Measurements from ENCODE around the gene CRAT.

DNA sequence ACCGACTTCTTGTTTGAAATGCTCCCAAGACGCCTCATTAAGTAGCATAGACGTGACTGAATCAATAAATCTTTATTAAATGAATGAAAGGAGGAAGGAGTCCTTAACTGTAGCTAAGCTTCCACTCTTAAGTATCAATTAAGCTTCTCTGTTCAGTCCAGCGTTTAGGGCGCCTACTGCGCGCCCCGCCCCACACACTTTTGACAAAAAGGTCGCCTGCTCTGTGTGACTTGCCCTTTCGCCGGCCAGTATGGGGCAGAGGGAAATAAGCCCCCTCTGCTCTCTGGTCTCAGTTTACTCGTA, 30.3 kb downstream of the CRAT start:
- no peak for TF ChIP-seq POLR2AphosphoS5 (IDR thresholded peaks at IDR 0.05; ENCODE audit: low read depth)
- TF ChIP-seq, protein P1, sequence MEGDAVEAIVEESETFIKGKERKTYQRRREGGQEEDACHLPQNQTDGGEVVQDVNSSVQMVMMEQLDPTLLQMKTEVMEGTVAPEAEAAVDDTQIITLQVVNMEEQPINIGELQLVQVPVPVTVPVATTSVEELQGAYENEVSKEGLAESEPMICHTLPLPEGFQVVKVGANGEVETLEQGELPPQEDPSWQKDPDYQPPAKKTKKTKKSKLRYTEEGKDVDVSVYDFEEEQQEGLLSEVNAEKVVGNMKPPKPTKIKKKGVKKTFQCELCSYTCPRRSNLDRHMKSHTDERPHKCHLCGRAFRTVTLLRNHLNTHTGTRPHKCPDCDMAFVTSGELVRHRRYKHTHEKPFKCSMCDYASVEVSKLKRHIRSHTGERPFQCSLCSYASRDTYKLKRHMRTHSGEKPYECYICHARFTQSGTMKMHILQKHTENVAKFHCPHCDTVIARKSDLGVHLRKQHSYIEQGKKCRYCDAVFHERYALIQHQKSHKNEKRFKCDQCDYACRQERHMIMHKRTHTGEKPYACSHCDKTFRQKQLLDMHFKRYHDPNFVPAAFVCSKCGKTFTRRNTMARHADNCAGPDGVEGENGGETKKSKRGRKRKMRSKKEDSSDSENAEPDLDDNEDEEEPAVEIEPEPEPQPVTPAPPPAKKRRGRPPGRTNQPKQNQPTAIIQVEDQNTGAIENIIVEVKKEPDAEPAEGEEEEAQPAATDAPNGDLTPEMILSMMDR (IDR thresholded peaks at IDR 0.05; ENCODE audit: insufficient read depth, low read length) = no peak
- TF ChIP-seq, protein P2, sequence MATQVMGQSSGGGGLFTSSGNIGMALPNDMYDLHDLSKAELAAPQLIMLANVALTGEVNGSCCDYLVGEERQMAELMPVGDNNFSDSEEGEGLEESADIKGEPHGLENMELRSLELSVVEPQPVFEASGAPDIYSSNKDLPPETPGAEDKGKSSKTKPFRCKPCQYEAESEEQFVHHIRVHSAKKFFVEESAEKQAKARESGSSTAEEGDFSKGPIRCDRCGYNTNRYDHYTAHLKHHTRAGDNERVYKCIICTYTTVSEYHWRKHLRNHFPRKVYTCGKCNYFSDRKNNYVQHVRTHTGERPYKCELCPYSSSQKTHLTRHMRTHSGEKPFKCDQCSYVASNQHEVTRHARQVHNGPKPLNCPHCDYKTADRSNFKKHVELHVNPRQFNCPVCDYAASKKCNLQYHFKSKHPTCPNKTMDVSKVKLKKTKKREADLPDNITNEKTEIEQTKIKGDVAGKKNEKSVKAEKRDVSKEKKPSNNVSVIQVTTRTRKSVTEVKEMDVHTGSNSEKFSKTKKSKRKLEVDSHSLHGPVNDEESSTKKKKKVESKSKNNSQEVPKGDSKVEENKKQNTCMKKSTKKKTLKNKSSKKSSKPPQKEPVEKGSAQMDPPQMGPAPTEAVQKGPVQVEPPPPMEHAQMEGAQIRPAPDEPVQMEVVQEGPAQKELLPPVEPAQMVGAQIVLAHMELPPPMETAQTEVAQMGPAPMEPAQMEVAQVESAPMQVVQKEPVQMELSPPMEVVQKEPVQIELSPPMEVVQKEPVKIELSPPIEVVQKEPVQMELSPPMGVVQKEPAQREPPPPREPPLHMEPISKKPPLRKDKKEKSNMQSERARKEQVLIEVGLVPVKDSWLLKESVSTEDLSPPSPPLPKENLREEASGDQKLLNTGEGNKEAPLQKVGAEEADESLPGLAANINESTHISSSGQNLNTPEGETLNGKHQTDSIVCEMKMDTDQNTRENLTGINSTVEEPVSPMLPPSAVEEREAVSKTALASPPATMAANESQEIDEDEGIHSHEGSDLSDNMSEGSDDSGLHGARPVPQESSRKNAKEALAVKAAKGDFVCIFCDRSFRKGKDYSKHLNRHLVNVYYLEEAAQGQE (IDR thresholded peaks at IDR 0.05; ENCODE audit: insufficient replicate concordance, low read depth) = no peak
